Stimulated activated CD4-positive, alpha-beta T cell treated with anti-CD3 and anti-CD28 coated beads, Interleukin-4, amount 100 ng/mL, for 24 hours (primary cell): ENCODE results near the gene CPNE5.

Experiments used
- DNase-seq: peaks from one replicate; pipeline ENCODE4 v3.0.0-alpha.2; 2020

CPNE5 gene

DNA sequence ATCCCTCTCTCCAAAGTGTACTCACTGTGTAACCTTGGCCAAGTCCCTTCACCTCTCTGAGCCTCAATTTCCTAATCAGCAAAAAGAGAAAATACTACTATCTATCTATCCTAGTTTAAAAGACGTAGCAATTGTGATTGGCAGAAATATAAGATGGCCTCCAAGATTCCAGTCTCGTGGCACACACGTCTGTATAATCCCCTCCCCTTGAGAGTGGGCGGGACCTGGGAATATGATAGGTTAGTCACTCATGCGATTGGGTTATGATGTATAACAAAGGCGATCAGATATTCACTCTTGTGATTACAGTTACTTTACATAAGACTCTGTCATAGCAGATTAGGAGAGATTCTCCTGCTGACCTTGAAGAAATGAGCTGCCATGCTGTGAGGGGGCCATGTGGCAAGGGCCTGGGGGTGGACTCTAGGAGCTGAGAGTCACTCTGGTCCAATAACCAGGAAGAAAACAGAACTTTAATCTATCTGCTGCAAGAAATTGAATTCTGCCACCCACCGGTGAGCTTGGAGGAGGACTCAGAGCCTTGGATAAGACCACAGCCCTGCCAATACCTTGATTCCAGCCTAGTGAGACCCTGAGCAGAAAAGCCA is 6.0 kb downstream of the CPNE5 start:
- no peak for DNase-seq

- DNase-seq, result no peak
Observed at GRCh38 chr6:36832313-36832712, 6.9 kb downstream of the CPNE5 start.

GRCh38 chr6:36830577-36830976 is 8.7 kb downstream of the CPNE5 start:
- DNase-seq, result no peak

DNA sequence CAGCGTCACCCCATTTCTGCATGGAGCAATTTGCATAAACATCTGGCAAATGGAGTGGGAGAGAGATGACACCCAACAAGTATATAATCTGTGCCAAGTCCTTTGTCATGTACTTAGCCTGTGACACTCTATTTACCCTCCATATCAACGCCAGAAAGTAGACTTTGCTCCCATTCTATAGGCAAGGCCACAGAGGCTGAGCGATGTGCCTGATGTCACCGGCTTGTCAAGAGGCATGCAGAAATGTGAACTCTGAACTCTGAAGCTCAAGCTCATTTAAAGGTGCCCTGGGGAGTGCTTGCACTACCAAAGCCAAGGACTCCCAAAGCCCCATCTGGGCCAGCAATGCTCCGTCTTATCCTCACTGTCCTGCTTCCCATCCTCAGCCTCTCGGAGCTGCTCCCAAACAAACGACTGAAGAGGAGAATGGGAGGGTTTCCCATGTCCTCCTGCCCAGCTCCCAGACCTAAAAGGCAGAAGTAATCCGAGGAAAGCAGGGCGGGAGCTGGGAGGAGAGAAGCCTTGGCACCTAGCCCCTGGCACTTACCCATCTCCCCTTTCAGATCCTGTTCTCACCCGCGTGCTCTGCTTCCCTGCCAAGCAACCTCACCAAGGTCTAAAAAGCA is 9.2 kb downstream of the CPNE5 start:
- DNase-seq, result no peak

DNA sequence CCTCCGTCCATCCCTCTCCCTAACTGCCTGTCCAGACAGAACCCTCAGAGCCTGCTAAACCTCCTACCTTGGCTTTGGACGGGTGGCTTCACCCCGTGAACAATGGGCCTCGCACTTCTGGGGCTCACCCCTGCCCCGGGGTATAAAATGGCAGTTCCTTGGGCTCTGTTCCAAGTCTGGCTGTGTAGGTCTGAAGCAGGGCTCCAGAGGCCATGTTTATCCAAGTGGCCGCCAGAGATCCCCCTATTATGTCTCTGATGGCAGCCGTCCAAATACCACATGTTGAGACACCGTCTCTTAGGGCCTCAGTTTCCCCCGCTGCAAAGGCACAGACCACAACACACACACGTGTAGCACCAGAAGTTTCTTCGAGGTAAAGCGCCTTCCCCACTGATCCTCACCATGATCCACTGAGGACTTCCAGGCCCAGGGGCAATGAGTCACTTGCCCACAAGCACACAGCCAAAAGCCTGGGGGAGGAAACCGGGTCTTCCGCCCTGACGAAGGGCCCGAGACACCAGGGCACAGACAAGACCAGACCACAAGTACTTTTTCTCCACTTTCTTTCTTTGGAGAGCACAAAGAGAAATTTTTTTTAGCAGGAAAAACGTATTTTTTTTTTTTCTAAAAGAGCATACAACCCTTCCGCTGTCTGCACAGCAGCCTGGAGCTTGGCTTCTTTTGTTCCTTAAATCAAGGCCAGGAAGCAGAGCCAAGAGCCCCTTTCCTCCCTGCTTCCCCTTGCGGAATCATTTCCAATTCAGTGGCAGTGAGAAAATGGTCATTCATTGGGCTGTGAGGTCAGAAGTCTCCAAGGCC is 11.8 kb downstream of the CPNE5 start:
- no peak for DNase-seq

GRCh38 chr6:36826520-36827227 is 12.6 kb downstream of the CPNE5 start:
- no peak for DNase-seq

DNA sequence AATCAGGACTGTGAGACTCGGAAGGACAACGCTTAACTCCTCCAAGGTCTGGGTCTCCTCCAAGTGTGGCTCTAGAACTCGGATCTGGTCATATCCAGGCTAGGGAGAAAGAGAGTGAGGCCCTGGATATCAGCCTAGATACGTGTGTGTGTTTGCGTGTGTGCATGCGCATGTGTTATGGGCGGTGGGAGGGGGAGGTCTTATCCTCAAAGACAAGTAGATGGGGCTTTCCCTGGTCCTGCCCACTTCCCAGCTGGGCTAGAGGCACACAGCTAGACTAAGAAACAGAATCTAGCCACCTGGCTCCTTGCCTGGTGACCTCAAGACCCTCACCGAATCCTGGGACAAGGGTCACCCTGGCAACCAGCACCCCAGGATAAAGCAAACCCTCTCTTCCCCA is 13.2 kb downstream of the CPNE5 start:
- DNase-seq, result no peak

DNA sequence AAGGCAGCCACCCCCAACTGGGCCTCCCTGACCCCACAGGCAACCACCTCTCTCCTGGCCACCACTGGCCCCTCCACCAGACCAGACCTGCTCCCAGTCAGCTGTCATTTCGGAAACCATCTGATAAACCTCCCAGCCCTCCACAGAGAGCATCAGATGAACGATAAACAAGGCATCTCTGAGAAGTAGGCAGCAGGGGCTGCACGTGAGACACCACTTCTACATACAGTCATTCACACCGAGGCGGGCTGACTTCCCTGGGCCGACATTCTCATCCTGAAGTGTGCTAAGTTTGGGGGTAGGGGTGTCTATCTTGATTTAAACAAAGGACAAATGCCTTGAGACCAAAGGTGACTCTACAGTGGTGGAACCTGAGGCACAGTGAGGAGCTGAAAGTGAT is 13.8 kb downstream of the CPNE5 start:
- DNase-seq, result no peak

DNA sequence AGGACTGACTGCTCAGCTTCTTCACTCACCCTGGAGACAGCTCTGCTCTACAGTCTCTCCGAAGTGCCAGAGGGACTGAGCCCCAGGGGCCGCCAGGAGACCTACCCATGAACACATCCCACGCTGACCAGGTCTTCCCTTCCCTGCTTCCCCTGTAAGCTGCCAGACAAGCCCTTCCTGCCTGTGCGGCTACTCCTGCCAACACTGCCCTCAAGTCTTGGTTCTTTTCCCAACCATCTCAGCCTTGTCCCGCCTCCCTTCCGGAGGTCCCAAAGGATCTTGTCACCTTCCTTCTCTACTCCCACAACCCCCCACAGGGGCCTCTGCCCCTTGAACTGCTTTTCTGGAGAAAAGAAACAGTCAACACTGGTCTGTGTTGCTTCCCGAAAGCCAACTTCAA is 15.0 kb downstream of the CPNE5 start:
- DNase-seq, result no peak

DNA sequence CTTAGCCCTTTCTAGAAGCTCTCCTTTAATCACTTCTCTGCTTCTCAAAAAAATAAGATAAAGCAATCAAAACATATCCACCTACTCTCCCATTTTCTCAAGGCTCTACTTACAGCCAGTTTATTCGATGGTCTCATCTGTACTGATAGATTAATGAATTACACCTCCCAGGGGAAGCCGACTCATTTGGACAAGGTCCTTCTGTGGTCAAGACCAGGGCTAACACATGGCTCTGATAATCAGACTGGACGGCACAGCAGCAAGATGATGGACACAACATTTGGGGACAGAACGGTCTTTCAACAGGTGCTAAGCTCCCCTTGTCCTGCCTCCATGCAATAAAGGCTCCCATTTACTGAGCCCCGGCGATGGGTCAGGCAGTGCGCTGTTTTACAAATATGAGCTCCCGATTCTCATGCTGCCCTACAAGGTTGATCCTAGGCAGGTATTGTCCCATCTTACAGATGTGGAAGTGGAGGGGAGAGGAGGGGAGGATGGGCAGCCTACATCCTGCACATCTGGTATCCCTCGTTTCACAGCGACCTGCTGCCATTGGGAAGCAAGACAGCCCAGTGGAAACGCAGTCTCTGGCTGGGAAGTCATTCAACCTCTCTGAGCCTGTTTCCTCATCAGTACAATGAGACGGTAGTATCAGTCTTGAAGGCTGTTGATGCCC is 15.7 kb downstream of the CPNE5 start:
- no peak for DNase-seq

DNA sequence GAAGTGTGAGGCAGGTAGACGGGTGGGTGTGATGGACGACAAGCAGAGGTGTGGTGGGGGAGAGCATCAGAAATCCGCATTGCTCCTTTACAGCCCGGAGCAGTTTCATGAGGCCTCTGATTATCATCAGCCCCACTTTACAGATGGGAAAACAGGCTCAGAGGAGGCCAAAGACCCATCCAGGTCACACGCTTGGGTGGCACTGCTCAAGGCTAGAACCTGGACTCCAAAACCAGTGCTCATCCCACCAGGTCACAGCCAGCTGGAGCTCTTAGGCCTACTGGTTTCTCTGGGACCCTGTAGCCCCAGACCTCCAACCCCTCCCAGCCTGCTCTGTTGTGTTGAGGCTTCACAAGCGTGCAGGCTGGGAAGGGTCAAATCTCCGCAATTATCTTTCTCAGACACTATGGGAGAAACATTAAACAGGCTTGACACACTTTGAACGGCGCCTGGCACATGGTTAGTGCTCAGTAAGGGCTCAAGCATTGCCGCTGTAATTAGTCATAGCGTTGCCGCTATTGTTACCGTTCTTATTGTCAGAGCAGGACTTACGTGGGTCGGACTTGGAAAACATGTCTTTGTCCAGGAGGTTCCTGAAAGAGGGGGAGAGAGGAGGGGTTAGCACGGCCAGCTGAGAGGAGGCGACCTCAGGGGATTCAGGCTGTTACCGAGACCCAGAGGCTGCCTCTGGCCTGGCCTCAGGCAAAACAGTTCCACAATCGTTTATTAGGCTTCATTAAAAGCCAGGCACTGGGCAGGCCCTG is 16.6 kb downstream of the CPNE5 start:
- DNase-seq, result no peak

- DNase-seq, result no peak
Observed at GRCh38 chr6:36821581-36822335, 17.5 kb downstream of the CPNE5 start.

- no peak for DNase-seq
Observed at GRCh38 chr6:36820700-36821580, 18.3 kb downstream of the CPNE5 start.

DNA sequence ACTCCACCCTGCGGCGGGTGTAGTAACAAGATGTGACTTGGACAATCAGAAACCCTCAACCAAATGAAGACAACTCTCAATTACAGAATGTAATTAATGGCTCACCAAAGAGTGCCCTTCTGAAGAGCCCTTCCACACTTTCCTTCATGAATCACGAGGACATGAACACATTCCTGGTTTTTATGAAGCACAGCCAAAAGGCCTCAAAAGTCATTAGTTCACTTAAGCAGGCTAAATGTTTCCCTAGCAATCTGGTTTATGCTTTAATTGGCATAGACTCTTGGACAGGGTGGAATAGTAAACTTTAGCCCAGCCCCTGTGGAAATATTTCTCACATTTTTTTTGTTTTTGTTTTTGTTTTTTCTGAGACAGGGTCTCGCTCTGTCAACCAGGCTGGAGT is 20.5 kb downstream of the CPNE5 start:
- no peak for DNase-seq

DNA sequence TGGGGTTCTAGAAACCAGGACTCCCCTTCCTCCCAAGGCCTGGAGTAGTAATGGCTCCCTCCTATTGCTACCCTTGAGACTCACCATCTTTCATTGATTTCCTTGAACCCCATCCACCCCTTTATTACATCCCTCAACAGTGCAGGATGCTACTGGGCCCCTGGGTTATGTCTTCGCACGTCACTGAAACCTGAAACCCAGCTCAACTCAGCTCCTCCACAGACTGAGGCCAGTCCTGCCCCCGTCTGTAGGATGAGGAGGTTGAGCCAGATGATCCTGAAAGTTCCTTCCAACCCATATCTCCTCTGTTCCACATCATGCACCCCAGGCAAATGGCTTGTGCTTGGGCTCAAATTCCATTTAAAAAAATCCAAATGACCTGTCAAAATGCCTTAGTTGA is 21.4 kb downstream of the CPNE5 start:
- DNase-seq, result no peak

DNA sequence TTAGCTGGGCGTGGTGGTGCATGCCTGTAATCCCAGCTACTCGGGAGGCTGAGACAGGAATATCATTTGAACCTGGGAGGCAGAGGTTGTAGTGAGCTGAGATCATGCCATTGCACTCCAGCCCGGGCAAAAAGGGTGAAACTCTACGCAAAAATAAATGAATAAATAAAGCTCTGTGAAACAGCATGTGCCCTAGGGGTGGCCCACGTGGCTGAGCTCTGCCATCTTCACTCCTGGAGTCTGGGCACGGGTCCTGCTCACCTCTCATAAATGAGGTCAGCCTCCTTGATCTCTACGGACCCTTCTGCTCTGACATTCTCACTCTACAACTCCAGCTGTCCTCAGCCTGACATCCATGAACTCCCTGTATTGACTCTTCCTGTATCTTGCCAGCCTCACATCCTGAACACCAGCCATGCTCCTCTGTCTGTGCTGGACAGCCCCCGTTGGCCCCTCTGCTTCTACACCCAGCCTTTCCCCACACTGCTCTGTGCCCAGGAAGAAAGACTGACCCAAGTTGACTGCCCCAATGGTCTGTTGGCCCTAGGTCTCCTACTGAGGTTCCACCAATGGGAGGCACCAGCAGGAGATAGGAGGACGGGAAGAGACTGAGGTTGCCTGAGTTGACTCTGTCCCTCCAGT is 21.9 kb downstream of the CPNE5 start:
- DNase-seq, result no peak

DNA sequence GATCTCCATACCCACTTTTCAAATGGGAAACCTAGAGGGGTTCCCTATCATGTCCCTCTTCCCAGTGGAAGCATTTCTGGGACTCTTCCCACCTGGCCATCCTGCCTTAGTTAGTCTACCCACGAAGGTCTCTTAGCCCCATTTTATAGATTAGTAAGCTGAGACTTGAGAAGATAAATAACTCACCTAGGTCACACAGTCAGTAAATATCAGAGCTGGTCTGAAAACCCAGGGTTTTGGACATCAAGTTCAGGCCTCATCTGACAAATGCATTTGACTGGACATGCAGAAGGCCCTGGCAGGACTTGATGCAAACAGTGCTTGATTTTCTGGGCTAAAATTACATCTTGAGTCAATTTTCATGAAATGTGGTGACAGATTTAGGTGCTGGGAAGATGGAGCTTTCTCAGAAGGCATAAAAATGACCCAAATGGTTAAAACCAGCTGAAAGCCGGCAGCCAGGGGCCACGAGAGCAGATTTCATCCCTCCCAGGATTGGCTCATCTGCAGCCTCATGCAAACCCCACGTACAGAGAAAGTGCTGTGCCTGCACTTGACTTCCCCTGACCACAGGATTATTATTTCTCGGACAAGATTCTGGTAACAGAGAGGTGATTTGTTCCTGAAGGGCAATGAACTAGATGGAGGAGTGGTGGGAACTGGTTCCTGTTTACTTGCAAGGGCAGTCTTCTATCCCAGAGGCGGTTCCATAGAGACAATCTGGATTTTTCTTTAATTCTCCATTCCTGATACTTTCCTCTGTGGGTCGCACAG is 23.1 kb downstream of the CPNE5 start:
- DNase-seq, result no peak

- no peak for DNase-seq
Observed at GRCh38 chr6:36814249-36814648, 25.0 kb downstream of the CPNE5 start.

DNA sequence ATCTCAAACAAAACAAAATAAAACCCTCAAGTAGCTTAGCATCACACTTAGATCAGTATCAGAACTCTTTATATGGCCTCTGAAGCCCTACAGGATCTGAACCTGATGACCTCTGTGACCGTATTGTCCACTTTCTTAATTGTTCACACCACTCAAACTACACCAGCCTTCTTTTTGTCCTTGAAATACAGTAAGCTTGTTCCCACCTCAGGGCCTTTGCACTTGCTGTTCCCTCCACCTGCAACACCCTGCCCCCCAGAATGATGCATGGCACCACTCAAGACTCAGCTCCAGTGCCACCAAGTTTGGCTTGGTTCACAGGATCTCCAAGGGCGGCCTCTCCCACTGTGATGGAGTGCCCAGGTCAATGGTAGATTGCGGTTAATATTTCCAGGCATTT is 25.7 kb downstream of the CPNE5 start:
- DNase-seq, result no peak
